Breast epithelium (tissue), 4 donors: ENCODE measurements around the gene ZNFX1. TPM values are rescaled to one million over a fixed set of nuclear protein-coding genes. Genes with fewer than 3 reads are reported as not detected.

ENCODE experiments used
- DNase-seq, 2 donors: peaks; one replicate each; pipeline ENCODE4 v3.0.0-alpha.2; 2019; ENCODE audit warnings: low spot score in 2 of 2
- H3K27ac ChIP-seq, 2 donors: fragments of 200-600 bp; sonication (generic) in 1 of 2; one replicate each; pipeline ENCODE4 v1.5.1; 2016 to 2019; ENCODE audit warnings: mild to moderate bottlenecking in 1 of 2
- H3K27me3 ChIP-seq, 2 donors: fragments of 200-600 bp; sonication (generic) in 1 of 2; one replicate each; pipeline versions ENCODE4 v1.5.1 to v1.6.0; 2017 to 2019; ENCODE audit warnings: control low read depth in 1 of 2, mild to moderate bottlenecking in 1 of 2
- H3K36me3 ChIP-seq: fragments of 200-600 bp; one replicate; pipeline ENCODE4 v1.5.1; 2019
- H3K4me1 ChIP-seq, 2 donors: fragments of 200-600 bp; sonication (generic); one replicate each; pipeline ENCODE4 v1.5.1; 2016 to 2019; ENCODE audit warnings: control low read depth in 1 of 2
- H3K4me3 ChIP-seq, 3 donors: fragments of 200-600 bp; sonication (generic); 1 replicate in 2 of 3; 2 replicates in 1 of 3; pipeline ENCODE4 v1.5.1; 2016 to 2019; ENCODE audit warnings: mild to moderate bottlenecking in 3 of 3, moderate library complexity in 2 of 3
- H3K9me3 ChIP-seq, 2 donors: fragments of 200-600 bp; sonication (generic) in 1 of 2; one replicate each; pipeline ENCODE4 v1.5.1; 2016 to 2019; ENCODE audit warnings: control low read depth in 1 of 2
- POLR2A ChIP-seq: fragments of 450-650 bp; IDR thresholded peaks from one replicate; pipeline ENCODE4 v1.6.1; 2016; ENCODE audit warnings: antibody characterized with exemption, mild to moderate bottlenecking, moderate library complexity
- POLR2AphosphoS5 ChIP-seq, 3 donors: sonication (generic); formaldehyde crosslinking; IDR thresholded peaks; one replicate each; pipeline ENCODE4 v1.6.1; 2017; ENCODE audit warnings: antibody characterized with exemption in 3 of 3
- intact Hi-C: fragments of 100-400 bp; cut with DNase I; formaldehyde crosslinking; loops from one replicate; pipeline ENCODE4 v1.15.1; 2023; ENCODE audit warnings: low total_unique reads
- total RNA-seq, 3 donors: library from RNA; depleted of rRNA; stranded (reverse); fragments of >200 nt; gene quantifications; one replicate each; pipeline ENCODE4 v1.1.0, GENCODE V29; 2016
- TF ChIP-seq, protein P1 (sequence below), 3 donors: fragments of 450-650 bp; IDR thresholded peaks; one replicate each; pipeline ENCODE4 v1.5.1; 2016 to 2017; ENCODE audit warnings: antibody characterized with exemption in 3 of 3, mild to moderate bottlenecking in 3 of 3, moderate library complexity in 3 of 3

ZNFX1 gene
- total RNA-seq, 3 donors from 2014 or later, result 36.3 to 42.1 (median 36.7) TPM

DNA sequence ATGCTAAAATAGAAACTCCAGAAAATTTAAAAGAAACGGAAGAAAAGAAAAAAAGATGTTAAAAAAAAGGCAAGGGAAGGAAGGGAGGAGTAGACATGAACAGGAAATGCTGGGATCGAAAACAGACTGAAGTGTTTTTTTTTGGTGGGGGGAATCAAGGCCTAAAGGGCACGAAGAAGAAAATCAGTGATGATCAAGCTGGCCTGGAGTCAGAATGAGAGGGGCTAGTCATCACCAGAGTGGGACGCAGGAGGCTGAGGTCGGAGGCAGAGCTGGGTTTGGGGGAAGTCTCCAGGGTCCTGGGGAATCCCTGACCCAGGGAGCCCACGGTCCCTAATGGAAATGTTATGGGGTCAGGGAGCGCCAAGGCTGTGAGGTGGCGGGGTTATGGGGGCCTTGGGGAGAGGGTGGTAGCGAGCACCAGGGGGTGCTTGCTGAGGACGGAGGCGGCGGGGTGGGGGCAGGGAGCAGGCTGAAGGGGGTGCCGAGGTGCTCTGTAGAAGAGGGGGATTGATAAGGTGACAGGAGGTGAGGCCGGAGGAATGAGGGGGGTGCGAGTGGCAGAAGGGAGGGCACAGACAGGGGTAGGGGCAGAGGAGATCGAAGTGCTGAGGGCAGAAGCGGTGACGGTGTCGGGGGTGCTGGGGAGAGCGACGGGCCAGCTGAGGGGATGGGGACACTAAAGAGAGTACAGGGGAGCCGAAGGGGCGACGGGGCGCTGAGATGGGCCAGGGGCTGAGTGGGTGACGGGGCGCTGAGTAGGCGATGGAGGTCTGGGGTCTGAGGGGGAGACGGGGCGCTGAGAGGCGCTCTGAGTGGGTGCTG is 684 bp downstream of the ZNFX1 start:
- Histone ChIP-seq H3K4me1 (peaks cover 14 to 16% of the 10 kb centered on the region in 2 donors), H3K4me3 (peak overlapping the region; percentile 89 to 98 (median 97)), H3K9me3 (peaks cover 13 to 26% of the 10 kb centered on the region in 2 donors), H3K36me3 (peaks cover 7% of the 10 kb centered on the region), H3K27me3 (no peaks in the 10 kb centered on the region), H3K27ac (peak overlapping the region; percentile 96 to 98)
- intact Hi-C loops, result no loop called here
- DNase-seq, result peak; percentile 30 to 56
- TF ChIP-seq POLR2AphosphoS5 (IDR thresholded peaks at IDR 0.05) (no peak), POLR2A (no peak)
- TF ChIP-seq, protein P1, sequence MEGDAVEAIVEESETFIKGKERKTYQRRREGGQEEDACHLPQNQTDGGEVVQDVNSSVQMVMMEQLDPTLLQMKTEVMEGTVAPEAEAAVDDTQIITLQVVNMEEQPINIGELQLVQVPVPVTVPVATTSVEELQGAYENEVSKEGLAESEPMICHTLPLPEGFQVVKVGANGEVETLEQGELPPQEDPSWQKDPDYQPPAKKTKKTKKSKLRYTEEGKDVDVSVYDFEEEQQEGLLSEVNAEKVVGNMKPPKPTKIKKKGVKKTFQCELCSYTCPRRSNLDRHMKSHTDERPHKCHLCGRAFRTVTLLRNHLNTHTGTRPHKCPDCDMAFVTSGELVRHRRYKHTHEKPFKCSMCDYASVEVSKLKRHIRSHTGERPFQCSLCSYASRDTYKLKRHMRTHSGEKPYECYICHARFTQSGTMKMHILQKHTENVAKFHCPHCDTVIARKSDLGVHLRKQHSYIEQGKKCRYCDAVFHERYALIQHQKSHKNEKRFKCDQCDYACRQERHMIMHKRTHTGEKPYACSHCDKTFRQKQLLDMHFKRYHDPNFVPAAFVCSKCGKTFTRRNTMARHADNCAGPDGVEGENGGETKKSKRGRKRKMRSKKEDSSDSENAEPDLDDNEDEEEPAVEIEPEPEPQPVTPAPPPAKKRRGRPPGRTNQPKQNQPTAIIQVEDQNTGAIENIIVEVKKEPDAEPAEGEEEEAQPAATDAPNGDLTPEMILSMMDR (IDR thresholded peaks at IDR 0.05), result no peak

DNA sequence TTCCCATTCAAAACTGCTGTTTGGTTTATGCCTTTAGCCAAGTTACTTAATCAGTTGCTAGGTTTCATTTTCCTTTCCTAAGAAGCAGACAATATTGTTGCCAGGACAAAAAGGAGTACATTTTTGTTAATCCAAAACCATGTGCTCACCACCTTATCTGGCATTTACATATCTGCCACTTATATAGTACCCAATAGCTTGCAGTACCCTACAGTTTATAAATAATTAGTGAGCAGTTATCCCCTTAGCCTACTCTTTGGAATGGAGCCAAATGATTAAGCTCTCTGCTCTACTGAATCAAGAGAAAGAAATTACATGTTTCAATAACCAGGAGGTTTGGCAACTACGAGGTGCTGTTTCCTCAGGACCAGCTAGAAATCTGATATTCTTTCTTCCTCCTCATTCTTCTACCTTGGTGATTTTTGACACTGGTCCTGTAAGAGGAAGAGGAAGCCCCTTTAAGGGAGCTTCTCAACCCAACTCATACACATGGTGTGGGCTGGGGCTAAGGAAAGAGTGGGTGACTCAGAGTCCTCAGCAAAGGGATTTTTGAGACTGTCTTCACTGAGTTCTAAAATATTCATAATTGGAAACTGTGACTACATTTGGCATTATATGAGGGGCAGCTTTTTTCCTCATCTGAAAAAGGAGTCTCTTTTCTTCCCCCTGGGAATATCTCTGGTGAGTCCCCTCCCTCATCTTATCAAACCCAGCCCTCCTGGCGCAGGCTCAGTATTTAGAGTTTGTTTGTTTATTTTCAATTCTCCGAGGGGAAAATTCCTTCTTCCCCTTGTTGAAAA is 1.5 kb downstream of the ZNFX1 start:
- Histone ChIP-seq H3K27ac (peak overlapping the region; percentile 96 to 98), H3K9me3 (peaks cover 9 to 18% of the 10 kb centered on the region in 2 donors), H3K36me3 (peaks cover 7% of the 10 kb centered on the region), H3K4me1 (peaks cover 14 to 16% of the 10 kb centered on the region in 2 donors), H3K4me3 (peak overlapping the region; percentile 89 to 98 (median 97)), H3K27me3 (no peaks in the 10 kb centered on the region)
- intact Hi-C loops, result no loop called here
- TF ChIP-seq, protein P1 (IDR thresholded peaks at IDR 0.05), result no peak
- TF ChIP-seq POLR2A, result no peak
- no peak for TF ChIP-seq POLR2AphosphoS5 (IDR thresholded peaks at IDR 0.05)
- no peak for DNase-seq

DNA sequence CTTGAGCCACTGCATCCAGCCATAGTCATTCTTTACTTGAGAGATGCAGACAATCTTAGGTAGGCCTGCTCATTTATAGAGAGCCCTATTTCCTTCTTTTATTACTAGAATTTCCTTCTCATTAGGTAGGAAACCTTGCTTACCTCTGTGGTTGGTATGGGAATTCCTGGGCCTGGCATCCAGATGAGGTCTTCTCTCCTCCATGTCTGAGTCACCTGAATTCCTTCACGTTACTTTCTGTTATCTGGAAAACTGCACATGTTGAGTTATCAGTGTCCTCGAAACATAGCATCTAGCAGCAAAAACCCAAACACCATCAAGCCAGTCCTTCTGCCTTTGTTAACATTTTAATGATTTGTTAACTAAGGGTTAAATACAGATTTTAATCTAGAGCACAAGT is 2.2 kb downstream of the ZNFX1 start:
- Histone ChIP-seq H3K9me3 (peaks cover 2 to 11% of the 10 kb centered on the region in 2 donors), H3K36me3 (peaks cover 4% of the 10 kb centered on the region), H3K4me1 (peaks cover 14 to 16% of the 10 kb centered on the region in 2 donors), H3K4me3 (peak overlapping the region in 1 of 3 donors; percentile 97), H3K27me3 (no peaks in the 10 kb centered on the region), H3K27ac (peak overlapping the region; percentile 96 to 98)
- intact Hi-C loops, result no loop called here
- no peak for TF ChIP-seq POLR2A
- TF ChIP-seq, protein P1 (IDR thresholded peaks at IDR 0.05), result no peak
- no peak for TF ChIP-seq POLR2AphosphoS5 (IDR thresholded peaks at IDR 0.05)
- DNase-seq, result no peak

DNA sequence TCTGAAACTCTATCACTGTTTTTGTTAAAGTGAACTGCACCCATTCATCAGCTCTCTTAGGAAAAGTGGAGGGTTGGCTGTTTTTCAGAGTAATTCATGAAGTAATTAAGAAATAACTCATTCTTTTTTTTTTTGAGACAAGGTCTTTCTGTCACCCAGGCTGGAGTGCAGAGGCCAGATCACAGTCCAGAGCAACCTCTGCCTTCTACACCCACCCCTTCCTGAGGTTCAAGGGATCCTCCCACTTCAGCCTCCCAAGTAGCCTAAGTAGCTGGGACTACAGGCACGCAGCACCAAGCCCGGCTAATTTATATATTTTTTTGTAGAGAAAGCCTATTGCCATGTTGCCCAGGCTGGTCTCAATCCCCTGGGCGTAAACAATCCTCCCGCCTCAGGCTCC is 2.6 kb downstream of the ZNFX1 start:
- TF ChIP-seq POLR2A, result no peak
- no peak for TF ChIP-seq POLR2AphosphoS5 (IDR thresholded peaks at IDR 0.05)
- TF ChIP-seq, protein P1 (IDR thresholded peaks at IDR 0.05), result no peak
- Histone ChIP-seq H3K9me3 (peaks cover 0 to 6% of the 10 kb centered on the region in 2 donors), H3K36me3 (peaks cover under 1% of the 10 kb centered on the region), H3K27me3 (no peaks in the 10 kb centered on the region), H3K4me3 (peak overlapping the region in 1 of 3 donors; percentile 97), H3K4me1 (peaks cover 14 to 16% of the 10 kb centered on the region in 2 donors), H3K27ac (no peak overlapping the region)
- no peak for DNase-seq
- intact Hi-C loops, result no loop called here
